ENCODE data around the gene PLCB3.

The PLCB3 gene

DNA sequence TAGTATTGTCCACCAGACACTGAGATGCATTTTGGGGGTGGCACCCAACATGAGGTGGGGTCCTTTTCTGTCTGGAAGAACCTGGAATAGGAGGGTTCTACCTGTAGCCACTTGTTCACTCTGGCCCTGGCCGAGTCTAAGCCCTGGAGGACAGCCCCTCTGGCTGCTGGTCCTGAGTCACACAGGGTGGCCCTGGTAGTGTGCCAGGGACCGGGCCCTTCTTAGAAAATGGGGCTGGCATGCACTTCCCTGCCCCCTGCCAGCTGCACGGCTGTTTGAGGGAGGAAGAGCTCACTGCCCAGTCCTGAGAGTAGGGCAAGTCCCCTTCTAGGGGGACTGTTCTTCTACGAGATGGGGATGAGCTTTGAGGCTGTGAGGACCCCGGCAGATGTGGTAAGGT lies 2.2 kb downstream of the PLCB3 start:
- TF ChIP-seq POLR2AphosphoS5 (IDR thresholded peaks at IDR 0.05; ENCODE audit: low read depth, low read length) (no peak), SIN3A (IDR thresholded peaks at IDR 0.05; ENCODE audit: borderline replicate concordance, insufficient read depth, low read length) (no peak), FOXP2 (optimal IDR thresholded peaks at IDR 0.05; ENCODE audit: borderline replicate concordance, extremely low read depth, extremely low read length, insufficient read depth) (no peak), TAF1 (IDR thresholded peaks at IDR 0.05; ENCODE audit: borderline replicate concordance, insufficient read depth, low read length) (no peak)
- TF ChIP-seq, protein P1, sequence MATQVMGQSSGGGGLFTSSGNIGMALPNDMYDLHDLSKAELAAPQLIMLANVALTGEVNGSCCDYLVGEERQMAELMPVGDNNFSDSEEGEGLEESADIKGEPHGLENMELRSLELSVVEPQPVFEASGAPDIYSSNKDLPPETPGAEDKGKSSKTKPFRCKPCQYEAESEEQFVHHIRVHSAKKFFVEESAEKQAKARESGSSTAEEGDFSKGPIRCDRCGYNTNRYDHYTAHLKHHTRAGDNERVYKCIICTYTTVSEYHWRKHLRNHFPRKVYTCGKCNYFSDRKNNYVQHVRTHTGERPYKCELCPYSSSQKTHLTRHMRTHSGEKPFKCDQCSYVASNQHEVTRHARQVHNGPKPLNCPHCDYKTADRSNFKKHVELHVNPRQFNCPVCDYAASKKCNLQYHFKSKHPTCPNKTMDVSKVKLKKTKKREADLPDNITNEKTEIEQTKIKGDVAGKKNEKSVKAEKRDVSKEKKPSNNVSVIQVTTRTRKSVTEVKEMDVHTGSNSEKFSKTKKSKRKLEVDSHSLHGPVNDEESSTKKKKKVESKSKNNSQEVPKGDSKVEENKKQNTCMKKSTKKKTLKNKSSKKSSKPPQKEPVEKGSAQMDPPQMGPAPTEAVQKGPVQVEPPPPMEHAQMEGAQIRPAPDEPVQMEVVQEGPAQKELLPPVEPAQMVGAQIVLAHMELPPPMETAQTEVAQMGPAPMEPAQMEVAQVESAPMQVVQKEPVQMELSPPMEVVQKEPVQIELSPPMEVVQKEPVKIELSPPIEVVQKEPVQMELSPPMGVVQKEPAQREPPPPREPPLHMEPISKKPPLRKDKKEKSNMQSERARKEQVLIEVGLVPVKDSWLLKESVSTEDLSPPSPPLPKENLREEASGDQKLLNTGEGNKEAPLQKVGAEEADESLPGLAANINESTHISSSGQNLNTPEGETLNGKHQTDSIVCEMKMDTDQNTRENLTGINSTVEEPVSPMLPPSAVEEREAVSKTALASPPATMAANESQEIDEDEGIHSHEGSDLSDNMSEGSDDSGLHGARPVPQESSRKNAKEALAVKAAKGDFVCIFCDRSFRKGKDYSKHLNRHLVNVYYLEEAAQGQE (IDR thresholded peaks at IDR 0.05; ENCODE audit: insufficient read depth in 1 of 2, low read depth in 2 of 2, low read length in 2 of 2), result no peak

DNA sequence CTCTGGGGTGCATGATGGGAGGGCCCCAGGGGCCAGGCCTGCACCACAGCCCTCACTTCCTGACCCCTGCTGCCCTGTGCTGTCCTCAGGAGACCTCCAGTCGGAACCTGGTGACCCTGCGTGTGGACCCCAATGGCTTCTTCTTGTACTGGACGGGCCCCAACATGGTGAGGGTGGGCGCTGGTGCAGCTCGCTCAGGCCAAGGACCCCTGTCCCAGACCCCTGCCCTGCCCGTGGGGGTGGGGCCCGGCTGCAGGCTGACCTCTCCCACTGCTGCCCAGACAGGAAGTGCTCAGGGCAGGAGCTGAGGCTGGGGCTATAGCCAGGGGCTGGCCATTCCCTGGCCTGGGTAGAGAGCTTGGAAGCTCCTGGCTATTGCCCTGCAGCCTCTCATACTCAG lies 3.0 kb downstream of the PLCB3 start:
- TF ChIP-seq SIN3A (IDR thresholded peaks at IDR 0.05; ENCODE audit: borderline replicate concordance, insufficient read depth, low read length), result no peak
- no peak for TF ChIP-seq FOXP2 (optimal IDR thresholded peaks at IDR 0.05; ENCODE audit: borderline replicate concordance, extremely low read depth, extremely low read length, insufficient read depth)
- no peak for TF ChIP-seq TAF1 (IDR thresholded peaks at IDR 0.05; ENCODE audit: borderline replicate concordance, insufficient read depth, low read length)
- TF ChIP-seq, protein P1 (IDR thresholded peaks at IDR 0.05; ENCODE audit: insufficient read depth in 1 of 2, low read depth in 2 of 2, low read length in 2 of 2), result no peak

DNA sequence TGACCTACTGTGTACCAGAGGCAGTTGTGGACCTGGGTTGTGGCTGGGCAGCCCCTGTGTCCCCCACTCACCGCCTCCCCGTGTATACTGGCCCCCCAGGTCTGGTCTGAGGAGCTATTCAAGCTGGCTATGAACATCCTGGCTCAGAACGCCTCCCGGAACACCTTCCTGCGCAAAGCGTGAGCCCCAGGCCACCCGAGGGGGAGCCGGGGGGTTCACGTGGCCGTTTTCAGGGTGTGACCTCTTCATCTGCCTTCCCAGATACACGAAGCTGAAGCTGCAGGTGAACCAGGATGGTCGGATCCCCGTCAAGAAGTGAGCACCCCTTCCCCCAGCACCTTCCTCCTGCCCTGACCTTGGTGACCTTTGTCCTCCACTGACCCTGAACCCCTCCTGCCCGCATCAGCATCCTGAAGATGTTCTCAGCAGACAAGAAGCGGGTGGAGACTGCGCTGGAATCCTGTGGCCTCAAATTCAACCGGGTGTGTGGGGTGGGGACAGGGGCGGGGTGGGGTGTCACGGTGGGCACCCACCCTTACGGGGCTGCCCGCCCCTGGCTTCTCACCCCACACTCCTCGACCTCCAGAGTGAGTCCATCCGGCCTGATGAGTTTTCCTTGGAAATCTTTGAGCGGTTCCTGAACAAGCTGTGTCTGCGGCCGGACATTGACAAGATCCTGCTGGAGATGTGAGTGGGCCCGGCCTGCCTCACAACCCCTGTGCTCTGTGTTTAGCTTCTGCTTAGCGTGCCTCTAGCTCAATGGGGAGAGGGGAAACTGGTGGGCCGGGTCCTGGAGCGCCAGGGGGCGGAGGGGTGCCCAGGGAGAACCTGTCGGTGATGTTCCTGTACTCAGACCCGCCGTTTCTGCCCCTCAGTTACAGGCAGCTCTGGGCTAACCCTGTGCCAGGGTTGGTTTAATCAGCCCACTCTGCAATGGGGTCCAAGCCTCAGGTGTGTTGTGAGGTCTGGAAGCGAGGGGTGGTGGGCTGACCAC lies 4.1 kb downstream of the PLCB3 start:
- TF ChIP-seq TAF1 (IDR thresholded peaks at IDR 0.05; ENCODE audit: borderline replicate concordance, insufficient read depth, low read length) (no peak), POLR2AphosphoS5 (IDR thresholded peaks at IDR 0.05; ENCODE audit: low read depth, low read length) (no peak), FOXP2 (optimal IDR thresholded peaks at IDR 0.05; ENCODE audit: borderline replicate concordance, extremely low read depth, extremely low read length, insufficient read depth) (no peak), SIN3A (IDR thresholded peaks at IDR 0.05; ENCODE audit: borderline replicate concordance, insufficient read depth, low read length) (no peak)
- TF ChIP-seq, protein P1 (IDR thresholded peaks at IDR 0.05; ENCODE audit: insufficient read depth in 1 of 2, low read depth in 2 of 2, low read length in 2 of 2), result no peak

DNA sequence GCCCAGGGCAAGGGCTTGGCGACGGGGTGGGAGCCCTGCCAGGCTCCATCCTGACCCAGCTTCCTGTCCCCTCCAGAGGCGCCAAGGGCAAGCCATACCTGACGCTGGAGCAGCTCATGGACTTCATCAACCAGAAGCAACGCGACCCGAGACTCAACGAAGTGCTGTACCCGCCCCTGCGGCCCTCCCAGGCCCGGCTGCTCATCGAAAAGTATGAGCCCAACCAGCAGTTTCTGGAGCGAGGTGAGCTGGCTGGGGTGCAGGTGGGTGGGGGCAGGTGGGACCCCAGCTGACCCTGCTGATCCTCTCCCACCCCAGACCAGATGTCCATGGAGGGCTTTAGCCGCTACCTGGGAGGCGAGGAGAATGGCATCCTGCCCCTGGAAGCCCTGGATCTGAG lies 5.0 kb downstream of the PLCB3 start:
- TF ChIP-seq TAF1 (IDR thresholded peaks at IDR 0.05; ENCODE audit: borderline replicate concordance, insufficient read depth, low read length), result no peak
- TF ChIP-seq SIN3A (IDR thresholded peaks at IDR 0.05; ENCODE audit: borderline replicate concordance, insufficient read depth, low read length), result no peak

DNA sequence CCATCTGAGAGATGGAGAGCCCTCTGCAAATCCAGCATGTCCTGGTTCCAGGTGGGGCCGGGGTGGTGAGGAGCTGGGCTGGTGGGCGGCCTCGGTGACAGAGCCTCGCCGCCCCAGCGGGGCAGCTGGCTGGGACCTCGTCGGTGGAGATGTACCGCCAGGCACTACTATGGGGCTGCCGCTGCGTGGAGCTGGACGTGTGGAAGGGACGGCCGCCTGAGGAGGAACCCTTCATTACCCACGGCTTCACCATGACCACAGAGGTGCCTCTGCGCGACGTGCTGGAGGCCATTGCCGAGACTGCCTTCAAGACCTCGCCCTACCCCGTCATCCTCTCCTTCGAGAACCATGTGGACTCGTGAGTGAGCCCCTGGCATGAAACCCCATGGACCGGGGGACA lies 7.0 kb downstream of the PLCB3 start:
- TF ChIP-seq, protein P1 (IDR thresholded peaks at IDR 0.05; ENCODE audit: insufficient read depth in 1 of 2, low read depth in 2 of 2, low read length in 2 of 2), result no peak
- TF ChIP-seq POLR2AphosphoS5 (IDR thresholded peaks at IDR 0.05; ENCODE audit: low read depth, low read length) (no peak), TAF1 (IDR thresholded peaks at IDR 0.05; ENCODE audit: borderline replicate concordance, insufficient read depth, low read length) (no peak), SIN3A (IDR thresholded peaks at IDR 0.05; ENCODE audit: borderline replicate concordance, insufficient read depth, low read length) (no peak), FOXP2 (optimal IDR thresholded peaks at IDR 0.05; ENCODE audit: borderline replicate concordance, extremely low read depth, extremely low read length, insufficient read depth) (no peak)
